GM19397 (cell line): ENCODE results near the gene PLEKHA4.
A peak's percentile ranks its signal among the peaks of the same experiment; 100 is the strongest.
"Not testable (repeated sequence)": the region's sequence is repeated elsewhere in the genome, so short reads cannot be mapped to it uniquely, and the experiment has no call there.

Experiments used
- ATAC-seq: cut with Tn5 transposase; IDR thresholded peaks from one replicate; pipeline ENCODE4 v1.9.1; 2021; ENCODE audit warnings: mild to moderate bottlenecking, moderate library complexity; ENCODE audit not compliant: unreplicated experiment

Gene PLEKHA4

DNA sequence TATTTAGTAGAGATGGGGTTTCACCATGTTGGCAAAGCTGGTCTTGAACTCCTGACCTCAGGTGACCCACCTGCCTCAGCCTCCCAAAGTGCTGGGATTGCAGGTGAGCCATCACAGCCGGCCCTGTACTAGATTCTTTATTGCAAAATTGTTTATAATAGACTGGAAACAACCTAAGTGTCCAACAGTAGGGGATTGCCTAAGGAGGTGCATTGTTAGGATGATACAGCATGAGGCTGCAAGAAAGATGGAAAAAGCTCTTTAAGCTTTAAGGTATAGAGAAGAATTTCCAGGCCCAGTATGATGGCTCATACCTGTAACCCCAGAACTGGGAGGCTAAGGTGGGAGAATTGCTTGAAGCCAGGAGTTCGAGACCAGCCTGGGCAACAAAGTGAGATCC lies 65.8 kb downstream of the PLEKHA4 start:
- no peak for ATAC-seq

- no peak for ATAC-seq
These were observed 68.8 kb downstream of the PLEKHA4 start for GRCh38 chr19:48799358-48800300.

DNA sequence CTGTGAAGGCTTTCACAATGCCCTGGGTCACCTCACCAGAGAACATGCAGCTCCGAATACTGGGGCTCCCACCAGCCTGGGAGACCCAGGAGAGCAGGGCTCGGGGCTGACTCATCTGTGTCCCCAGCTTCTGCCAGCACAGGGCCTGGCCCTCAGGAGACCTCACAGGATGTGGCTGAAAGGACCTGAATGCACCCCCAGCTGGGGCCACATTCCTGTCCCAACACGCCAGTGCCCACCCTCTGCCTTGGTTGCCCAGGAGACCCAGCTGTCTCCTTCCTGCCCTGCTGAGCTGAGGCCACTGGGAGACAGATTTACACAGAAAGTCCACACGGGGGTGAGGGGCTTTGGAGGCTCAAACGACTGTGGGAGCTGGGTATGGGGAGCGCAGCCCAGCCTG lies 69.5 kb downstream of the PLEKHA4 start:
- ATAC-seq: no peak

DNA sequence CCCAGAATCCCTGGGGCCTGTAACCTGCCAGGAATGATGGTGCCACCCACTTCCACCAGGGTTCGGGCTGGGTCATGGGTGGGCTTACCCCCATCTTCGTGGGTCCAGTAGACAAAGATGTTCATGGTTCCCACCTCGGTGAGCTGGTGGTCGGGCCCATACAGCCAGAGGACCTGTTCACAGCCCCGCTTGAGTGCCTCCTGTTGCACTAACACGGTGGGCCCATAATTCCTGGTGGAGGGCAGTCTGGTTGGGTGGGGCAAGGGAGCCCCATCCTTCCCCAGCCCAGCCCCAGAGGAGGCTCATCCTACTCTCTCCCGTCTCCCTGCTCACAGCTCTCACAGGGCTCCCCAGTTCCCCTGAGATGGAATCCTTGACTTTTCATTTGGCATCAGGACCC lies 71.3 kb downstream of the PLEKHA4 start:
- ATAC-seq: no peak

GRCh38 chr19:48796298-48797083 lies 71.9 kb downstream of the PLEKHA4 start:
- no peak for ATAC-seq

- no peak for ATAC-seq
These were observed 72.7 kb downstream of the PLEKHA4 start for GRCh38 chr19:48795685-48796070.

GRCh38 chr19:48795055-48795684 lies 73.2 kb downstream of the PLEKHA4 start:
- ATAC-seq: peak; percentile 85

DNA sequence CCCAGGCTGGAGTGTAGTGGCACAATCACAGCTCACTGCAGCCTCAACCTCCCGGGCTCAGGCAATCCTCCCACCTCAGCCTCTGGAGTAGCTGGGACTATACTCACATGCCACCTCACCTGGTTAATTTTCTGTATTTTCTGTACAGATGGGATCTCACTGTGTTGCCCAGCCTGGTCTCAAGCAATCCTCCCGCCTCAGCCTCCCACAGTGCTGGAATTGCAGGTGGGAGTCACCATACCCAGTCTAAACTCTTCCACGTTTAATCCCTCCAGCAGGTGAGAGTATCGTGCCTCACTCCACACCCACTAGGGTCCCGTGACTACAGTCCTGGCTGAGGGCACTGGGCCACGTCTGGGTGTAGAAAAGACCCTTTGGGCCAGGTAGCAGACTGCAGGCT lies 74.1 kb downstream of the PLEKHA4 start:
- no peak for ATAC-seq

DNA sequence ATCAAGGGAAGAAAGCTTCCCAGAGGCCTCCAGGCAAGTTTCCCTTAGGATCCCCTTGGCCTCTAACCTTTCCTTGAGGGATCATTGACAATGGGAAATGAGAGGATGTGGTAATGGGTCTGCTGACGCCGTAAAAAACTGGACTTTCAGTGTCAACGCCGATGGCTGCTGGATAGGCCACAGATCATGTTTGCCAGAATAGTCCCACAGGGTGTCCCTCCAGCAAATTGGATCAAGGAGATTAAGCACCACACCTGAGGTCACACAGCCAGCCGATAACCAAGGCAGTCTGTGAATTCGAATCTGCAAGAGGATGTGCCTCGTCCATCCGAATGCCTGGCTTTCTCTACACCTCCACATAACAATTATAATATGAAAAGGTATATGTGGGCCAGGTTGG lies 75.1 kb downstream of the PLEKHA4 start:
- ATAC-seq: no peak

DNA sequence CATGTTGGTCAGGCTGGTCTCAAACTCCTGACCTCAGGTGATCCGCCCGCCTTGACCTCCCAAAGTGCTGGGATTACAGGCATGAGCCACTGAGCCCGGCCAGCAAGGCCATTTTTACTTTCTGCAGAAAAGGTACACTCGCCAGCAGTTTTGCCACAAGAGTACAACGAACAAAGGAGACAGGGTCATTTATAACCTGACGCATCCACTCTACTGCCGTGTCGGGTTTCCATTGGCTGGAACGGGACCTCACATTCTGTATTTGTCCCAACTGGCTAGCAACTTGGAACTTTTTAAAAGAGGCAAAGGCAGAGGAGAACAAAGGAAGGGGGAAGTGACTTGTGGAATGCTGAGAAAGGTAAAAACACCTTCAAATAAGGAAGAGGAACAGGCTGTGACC lies 81.1 kb downstream of the PLEKHA4 start:
- ATAC-seq: not testable (repeated sequence)
